ENCODE results near the gene ASPM.

- TF ChIP-seq CTCF (IDR thresholded peaks at IDR 0.05; ENCODE audit: insufficient read depth, low read depth, low read length), result no peak
- TF ChIP-seq EZH2 (IDR thresholded peaks at IDR 0.05; ENCODE audit: insufficient read depth, low read length), result no peak
These were observed 24.1 kb upstream of the ASPM start for GRCh38 chr1:197170538-197170937.
